HL-60 (cell line): Measurements from ENCODE around the gene PSMB11.

Source experiments
- CTCF ChIP-seq: IDR thresholded peaks from one replicate; pipeline ENCODE4 v1.5.1; 2011; ENCODE audit warnings: low read length, control low read depth, inconsistent platforms; ENCODE audit not compliant: insufficient read depth
- GABPA ChIP-seq: IDR thresholded peaks from 2 replicates; pipeline ENCODE4 v1.6.1; 2012; ENCODE audit warnings: low read depth
- SPI1 ChIP-seq: IDR thresholded peaks from 2 replicates; pipeline ENCODE4 v1.6.1; 2012; ENCODE audit warnings: low read depth, mild to moderate bottlenecking, borderline replicate concordance

DNA sequence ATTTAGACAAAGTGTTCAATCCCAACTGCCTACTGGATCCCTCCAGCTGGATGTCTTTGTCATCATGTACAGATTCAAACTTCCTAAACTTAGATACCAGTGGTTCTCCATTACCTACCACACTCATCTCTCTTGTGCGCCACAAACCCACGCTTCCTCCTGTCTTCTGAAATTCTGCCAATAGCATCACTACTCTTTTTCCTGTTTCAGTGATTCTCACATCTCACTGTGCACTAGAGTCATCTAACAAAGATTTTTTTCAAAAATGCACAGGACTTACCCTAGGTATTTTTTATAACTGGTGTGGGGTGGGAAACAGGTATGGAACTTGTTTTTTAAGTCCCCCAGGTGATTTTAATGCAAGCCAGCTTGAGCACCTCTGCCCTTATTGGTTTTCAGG, 13.2 kb upstream of the PSMB11 start:
- TF ChIP-seq CTCF (no peak), GABPA (no peak), SPI1 (no peak)
